Measurements from ENCODE around the gene IARS2. TPM values are rescaled to one million over a fixed set of nuclear protein-coding genes. Genes with fewer than 3 reads are reported as not detected.

The IARS2 gene
- total and polyA plus RNA-seq, 7 donors: 21.3 to 57.1 (median 46.3) TPM

DNA sequence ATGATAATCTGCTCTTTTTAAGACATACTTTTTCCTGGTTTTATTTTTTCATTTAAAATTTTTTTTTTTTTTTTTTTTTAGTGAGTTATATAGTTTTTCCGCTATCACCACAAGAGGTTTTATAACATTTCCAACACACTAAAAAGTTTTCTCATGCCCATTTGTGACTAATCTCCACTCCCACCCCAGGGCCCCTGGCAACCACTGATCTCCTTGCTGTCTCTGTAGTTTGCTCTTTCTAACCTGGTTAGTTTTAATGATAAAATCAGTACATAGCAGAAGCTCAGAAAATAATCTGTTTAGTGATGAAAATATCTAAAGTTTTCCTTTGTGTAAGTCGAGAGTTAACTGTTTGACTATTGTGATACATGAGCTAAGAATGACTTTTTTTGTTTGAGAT lies 41.8 kb downstream of the IARS2 start:
- 92 to 93% methylated on average over 2 of the region's 2 CpGs for WGBS, 2 donors
- Histone ChIP-seq H3K4me3 (no peak overlapping the region), H3K27ac (no peak overlapping the region), H3K27me3 (no peaks in the 10 kb centered on the region), H3K9me3 (no peaks in the 10 kb centered on the region), H3K4me1 (peaks cover 0 to 4% (median 0%) of the 10 kb centered on the region in 4 donors), H3K36me3 (peaks cover 0 to 95% (median 26%) of the 10 kb centered on the region in 4 donors)
- DNase-seq: no peak
- TF ChIP-seq, protein P1, sequence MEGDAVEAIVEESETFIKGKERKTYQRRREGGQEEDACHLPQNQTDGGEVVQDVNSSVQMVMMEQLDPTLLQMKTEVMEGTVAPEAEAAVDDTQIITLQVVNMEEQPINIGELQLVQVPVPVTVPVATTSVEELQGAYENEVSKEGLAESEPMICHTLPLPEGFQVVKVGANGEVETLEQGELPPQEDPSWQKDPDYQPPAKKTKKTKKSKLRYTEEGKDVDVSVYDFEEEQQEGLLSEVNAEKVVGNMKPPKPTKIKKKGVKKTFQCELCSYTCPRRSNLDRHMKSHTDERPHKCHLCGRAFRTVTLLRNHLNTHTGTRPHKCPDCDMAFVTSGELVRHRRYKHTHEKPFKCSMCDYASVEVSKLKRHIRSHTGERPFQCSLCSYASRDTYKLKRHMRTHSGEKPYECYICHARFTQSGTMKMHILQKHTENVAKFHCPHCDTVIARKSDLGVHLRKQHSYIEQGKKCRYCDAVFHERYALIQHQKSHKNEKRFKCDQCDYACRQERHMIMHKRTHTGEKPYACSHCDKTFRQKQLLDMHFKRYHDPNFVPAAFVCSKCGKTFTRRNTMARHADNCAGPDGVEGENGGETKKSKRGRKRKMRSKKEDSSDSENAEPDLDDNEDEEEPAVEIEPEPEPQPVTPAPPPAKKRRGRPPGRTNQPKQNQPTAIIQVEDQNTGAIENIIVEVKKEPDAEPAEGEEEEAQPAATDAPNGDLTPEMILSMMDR (IDR thresholded peaks at IDR 0.05): no peak
- TF ChIP-seq POLR2A (IDR thresholded peaks at IDR 0.05) (no peak), POLR2AphosphoS5 (IDR thresholded peaks at IDR 0.05) (no peak), EP300 (IDR thresholded peaks at IDR 0.05) (no peak)
- intact Hi-C loops (cut with DNase I): no loop called here

DNA sequence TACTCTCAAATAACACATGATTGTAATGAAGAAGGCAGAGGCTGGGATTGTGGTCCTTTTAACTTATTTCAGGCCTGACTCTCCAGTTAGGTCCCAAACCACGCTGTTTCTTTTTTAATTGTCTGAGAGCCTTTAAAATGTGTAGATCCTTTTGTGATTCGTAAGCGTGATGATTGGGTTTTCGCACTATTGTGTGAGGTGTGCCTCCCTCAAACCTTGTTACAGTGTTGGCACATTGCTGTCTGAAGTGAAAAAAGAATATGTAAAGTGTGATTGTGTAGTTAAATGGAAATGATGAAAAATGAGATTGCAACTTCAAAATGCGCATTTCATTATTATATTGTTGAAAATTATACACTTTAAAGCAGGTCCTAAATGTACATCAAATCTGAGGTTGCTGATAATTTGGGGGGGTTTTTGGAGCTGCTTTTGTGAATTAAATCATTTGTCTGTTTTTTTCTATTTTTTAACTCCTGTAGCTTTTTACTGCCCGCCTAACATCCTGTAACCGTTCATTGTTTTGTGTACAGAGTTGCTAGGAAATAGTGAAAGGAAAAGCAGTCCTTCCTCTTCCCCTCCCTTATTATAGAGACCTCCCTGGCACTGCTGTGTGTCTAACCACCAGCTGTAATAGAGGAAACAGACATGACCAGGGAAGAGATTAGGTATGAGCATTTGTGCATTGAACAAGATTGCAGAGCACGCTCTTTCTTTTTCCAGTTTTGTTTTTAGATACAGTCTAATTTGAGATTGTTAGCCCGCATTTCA lies 43.3 kb downstream of the IARS2 start:
- WGBS, 2 donors: 49 to 64% methylated on average over 9 of the region's 9 CpGs
- peaks cover 0 to 4% (median 0%) of the 10 kb centered on the region in 4 donors for H3K4me1 ChIP-seq
- H3K36me3 ChIP-seq: peaks cover 0 to 96% (median 26%) of the 10 kb centered on the region in 4 donors
- TF ChIP-seq EP300 (IDR thresholded peaks at IDR 0.05): no peak
- peak in 1 of 4 donors; percentile 27 for TF ChIP-seq POLR2AphosphoS5 (IDR thresholded peaks at IDR 0.05)
- TF ChIP-seq POLR2A (IDR thresholded peaks at IDR 0.05): no peak
- TF ChIP-seq, protein P1 (IDR thresholded peaks at IDR 0.05): no peak
- no peak overlapping the region for H3K4me3 ChIP-seq
- DNase-seq: no peak
- intact Hi-C loops (cut with DNase I): no loop called here
- peak overlapping the region in 2 of 4 donors; percentile 16 to 33 for H3K27ac ChIP-seq
- H3K27me3 ChIP-seq: no peaks in the 10 kb centered on the region
- no peaks in the 10 kb centered on the region for H3K9me3 ChIP-seq

DNA sequence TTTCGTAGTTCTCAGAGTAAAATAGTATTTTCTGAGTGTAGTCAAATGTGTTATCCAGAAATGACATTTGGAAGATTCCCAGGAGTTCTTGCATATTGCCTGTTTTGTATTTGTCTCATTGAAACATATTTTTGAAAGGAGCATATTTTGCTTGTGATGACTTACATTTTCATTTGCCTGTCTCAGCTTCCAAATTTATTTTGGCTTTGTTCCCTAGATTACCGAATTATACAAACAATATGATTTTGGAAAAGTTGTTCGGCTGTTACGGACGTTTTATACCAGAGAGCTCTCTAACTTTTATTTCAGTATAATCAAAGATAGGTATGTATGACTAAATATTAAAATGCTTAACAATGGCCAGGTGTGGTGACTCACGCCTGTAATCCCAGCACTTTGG lies 46.0 kb downstream of the IARS2 start:
- Histone ChIP-seq H3K4me3 (no peak overlapping the region), H3K9me3 (no peaks in the 10 kb centered on the region), H3K27me3 (no peaks in the 10 kb centered on the region), H3K4me1 (peaks cover 0 to 4% (median 0%) of the 10 kb centered on the region in 4 donors), H3K27ac (no peak overlapping the region), H3K36me3 (peaks cover 4 to 85% (median 22%) of the 10 kb centered on the region in 4 donors)
- no peak for TF ChIP-seq POLR2AphosphoS5 (IDR thresholded peaks at IDR 0.05)
- no peak for TF ChIP-seq POLR2A (IDR thresholded peaks at IDR 0.05)
- TF ChIP-seq EP300 (IDR thresholded peaks at IDR 0.05): no peak
- TF ChIP-seq, protein P1 (IDR thresholded peaks at IDR 0.05): no peak
- intact Hi-C loops (cut with DNase I): no loop called here
- WGBS, 2 donors: 83 to 86% methylated on average over 6 of the region's 6 CpGs
- no peak for DNase-seq

DNA sequence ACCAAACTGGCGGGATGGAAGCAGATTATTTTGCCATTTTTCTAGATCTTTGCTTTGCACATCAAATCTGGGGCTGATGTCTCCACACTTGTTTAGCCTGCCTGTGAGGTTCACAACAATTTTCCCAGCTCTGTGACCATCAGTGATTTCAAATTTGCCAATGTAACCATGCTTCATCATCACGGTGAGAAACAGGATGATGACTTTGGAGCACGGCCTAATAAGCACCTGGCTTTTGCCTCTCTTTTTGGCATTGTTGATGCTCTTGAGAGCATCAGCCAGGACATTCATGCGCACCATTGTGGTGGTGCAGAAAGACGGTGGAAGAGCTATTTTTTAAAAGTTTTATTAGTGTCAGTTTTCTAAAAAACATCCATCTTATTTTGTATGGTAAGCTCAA lies 50.1 kb downstream of the IARS2 start:
- DNase-seq: no peak
- 95 to 96% methylated on average over 5 of the region's 5 CpGs for WGBS, 2 donors
- H3K36me3 ChIP-seq: peaks cover 0 to 69% (median 9%) of the 10 kb centered on the region in 4 donors
- no peaks in the 10 kb centered on the region for H3K4me1 ChIP-seq
- no peaks in the 10 kb centered on the region for H3K9me3 ChIP-seq
- H3K4me3 ChIP-seq: no peak overlapping the region
- no peak overlapping the region for H3K27ac ChIP-seq
- intact Hi-C loops (cut with DNase I): no loop called here
- H3K27me3 ChIP-seq: no peaks in the 10 kb centered on the region
- TF ChIP-seq POLR2AphosphoS5 (IDR thresholded peaks at IDR 0.05): no peak
- TF ChIP-seq, protein P1 (IDR thresholded peaks at IDR 0.05): no peak
- no peak for TF ChIP-seq EP300 (IDR thresholded peaks at IDR 0.05)
- TF ChIP-seq POLR2A (IDR thresholded peaks at IDR 0.05): no peak
